SK-N-MC (cell line): Measurements from ENCODE around the gene PIM3.

Experiments
- EZH2 ChIP-seq: fragments of 200-600 bp; sonication (generic); IDR thresholded peaks from one replicate; pipeline ENCODE4 v1.6.1; 2017; ENCODE audit warnings: antibody characterized with exemption
- FOXP2 ChIP-seq: optimal IDR thresholded peaks from 2 replicates; pipeline ENCODE3; 2011; ENCODE audit warnings: mild to moderate bottlenecking, moderate library complexity; ENCODE audit not compliant: insufficient read depth; ENCODE audit errors: extremely low read length, control extremely low read depth
- POLR2AphosphoS5 ChIP-seq: IDR thresholded peaks from 2 replicates; pipeline ENCODE4 v1.6.1; 2012; ENCODE audit warnings: mild to moderate bottlenecking, low read depth, low read length, borderline replicate concordance

GRCh38 chr22:49922484-49922883, 38.1 kb upstream of the PIM3 start:
- no peak for TF ChIP-seq POLR2AphosphoS5
- no peak for TF ChIP-seq EZH2
- TF ChIP-seq FOXP2, result no peak
